Raji (cell line): ENCODE measurements around the gene SIRT4.

Experiments
- POLR2A ChIP-seq: IDR thresholded peaks from 2 replicates; pipeline ENCODE4 v1.6.1; 2011; ENCODE audit warnings: low read depth, low read length, control low read depth; ENCODE audit not compliant: insufficient read depth

SIRT4 gene

DNA sequence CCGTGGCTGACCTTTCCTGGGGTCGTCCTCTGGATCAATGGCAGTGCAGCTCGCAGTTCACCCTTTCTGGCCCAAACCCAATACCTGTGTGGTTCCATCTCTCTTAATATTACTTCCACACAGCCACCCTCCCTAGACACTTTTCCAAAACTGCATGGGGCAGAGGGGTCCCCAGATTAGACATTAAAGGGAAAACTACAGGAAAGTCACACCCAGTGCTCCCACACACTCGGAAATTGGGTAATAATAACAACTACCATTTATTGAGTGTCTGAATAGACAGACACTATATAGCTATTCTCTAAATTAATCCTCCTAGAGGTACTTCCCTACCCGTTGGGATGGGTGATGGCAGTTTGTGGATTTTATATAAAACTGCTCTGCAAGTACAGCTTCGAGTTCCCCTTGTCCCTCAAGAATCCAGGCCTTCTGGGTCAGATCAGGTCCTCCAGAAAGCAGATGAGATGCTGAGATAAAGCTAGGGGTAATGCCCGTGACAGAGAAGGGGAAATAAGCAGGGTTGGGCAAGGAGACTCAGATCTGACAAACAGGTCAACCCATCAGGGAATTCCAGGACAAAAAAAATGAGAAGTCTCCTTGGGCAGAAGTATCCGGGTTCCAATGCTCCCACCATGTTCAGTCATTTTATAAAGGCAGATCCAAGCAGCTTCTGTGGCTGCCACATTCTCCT is 35.8 kb upstream of the SIRT4 start:
- TF ChIP-seq POLR2A, result no peak

DNA sequence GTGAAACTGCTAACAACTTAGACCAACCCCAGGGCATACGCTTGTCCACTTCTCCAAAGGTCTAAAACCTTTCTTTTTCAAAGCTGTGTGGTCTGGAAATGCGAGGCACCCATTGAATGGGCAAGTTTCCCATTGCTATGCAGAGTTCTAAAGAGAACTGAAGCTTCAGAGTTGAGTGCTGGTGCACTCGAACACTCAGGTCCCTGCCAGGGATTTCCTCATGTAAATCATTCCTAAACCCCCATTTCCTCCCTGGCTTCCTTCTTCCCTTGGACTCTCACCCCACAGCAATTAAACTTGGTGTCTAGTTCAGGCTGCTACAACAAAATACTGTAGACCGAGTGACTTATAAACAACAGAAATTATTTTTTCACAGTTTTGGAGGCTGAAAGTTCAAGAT is 34.4 kb upstream of the SIRT4 start:
- TF ChIP-seq POLR2A, result no peak

DNA sequence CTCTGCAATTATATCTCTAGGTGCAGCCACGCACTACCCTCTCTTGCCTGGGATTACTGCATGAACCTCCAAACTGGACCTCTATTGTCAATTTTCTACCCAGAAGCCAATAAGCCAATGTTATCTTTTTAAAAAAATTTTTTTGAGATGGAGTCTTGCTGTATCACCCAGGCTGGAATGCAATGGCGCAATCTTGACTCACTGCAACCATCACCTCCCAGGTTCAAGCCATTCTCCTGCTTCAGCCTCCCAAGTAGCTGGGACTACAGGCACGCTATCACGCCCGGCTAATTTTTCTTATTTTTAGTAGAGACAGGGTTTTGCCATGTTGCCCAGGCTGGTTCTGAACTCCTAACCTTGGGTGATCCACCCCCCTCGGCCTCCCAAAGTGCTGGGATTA is 25.4 kb upstream of the SIRT4 start:
- TF ChIP-seq POLR2A, result no peak

DNA sequence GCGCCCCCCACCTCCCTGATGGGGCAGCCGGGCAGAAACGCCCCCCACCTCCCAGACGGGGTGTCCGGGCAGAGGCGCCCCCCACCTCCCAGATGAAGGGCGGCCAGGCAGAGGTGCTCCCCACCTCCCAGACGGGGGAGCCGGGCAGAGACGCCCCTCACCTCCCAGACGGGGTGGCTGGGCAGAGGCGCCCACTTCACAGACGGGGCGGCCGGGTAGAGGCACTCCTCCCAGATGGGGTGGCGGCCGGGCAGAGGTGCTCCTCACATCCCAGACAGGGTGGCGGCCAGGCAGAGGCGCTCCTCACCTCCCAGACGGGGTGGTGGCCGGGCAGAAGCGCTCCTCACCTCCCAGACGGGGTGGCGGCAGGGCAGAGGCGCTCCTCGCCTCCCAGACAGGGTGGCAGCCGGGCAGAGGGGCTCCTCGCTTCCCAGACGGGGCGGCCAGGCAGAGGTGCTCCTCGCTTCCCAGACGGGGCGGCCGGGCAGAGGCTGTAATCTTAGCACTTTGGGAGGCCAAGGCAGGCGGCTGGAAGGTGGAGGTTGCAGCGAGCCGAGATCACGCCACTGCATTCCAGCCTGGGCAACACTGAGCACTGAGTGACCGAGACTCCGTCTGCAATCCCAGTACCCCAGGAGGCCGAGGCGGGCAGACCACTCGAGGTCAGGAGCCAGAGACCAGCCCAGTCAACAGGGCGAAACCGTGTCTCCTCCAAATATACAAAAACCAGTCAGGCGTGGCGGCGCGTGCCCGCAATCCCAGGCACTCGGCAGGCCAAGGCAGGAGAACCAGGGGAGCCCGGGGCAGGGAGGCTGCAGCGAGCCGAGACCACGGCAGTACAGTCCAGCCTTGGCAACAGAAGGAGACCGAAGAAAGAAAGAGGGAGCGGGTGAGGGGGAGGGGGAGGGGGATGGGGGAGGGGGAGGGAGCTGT is 23.7 kb upstream of the SIRT4 start:
- no peak for TF ChIP-seq POLR2A

DNA sequence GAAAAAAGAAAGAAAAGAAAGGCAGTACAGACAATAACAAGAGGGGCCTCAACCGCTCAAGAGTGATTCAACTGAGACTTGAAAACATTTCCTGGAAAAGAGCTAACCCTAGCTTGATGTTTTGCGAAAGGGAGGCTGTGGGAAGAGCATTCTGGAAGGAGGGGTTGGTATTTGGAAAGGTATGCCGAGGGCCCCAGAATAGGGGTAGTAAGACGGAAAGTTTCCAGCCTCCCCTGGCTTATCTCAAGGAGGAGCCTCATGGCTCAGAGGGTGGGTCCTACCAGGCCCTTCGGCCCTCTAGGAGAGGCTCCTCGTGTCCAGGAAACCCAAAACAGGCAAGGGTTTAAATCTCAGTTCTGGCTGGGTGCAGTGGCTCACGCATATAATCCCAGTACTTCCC is 18.8 kb upstream of the SIRT4 start:
- TF ChIP-seq POLR2A, result no peak

DNA sequence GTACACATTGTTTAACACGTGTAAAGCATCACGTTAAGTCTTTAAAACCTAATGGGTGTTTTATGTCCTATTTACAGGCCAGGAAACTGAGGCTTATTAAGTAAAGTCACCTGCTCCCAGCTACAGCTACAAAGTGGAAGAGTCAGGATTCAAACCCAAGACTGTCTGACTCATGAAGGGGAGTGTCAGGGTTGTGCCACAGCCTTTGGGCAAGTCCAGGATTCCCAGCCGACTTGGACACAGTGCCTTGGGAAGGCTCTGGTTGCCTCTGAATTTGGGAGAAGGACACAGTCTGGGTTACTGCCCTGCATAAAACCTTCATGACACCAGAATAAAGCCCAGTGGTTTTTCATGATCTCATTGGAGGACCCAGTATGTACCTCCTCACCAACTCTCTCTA is 17.7 kb upstream of the SIRT4 start:
- TF ChIP-seq POLR2A, result no peak

DNA sequence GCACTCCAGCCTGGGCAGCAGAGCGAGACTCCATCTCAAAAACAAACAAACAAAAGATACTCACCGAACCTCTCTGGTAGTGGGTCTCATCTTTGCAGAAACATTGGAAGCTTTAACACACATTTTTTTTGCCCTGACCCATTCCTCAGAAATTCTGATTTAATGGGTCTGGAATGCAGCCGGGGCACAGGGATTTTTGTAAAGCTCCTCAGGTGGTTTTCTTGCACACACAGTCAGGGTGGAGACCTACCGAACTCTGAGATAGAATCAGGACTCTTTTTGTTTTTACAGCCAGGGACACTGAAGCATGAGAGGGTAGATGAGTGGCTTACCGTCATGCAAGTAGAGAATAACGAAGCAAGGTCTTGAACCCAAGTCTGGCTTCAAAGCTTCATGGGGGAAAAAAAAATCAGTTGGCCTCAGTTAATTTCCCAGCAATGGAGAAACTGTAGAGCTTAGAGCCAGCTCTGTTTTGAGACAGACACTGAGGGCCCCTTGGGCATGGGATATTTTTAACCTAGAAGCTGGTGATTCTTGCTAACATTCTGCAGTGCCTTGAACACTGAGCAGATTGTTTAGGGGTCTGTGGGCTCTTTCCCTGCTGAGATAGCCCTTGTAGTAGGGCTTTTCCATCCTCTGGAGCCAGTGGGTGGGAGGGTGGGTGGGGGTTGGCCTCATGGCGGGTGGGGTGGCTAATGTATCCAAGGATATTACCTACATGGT is 15.2 kb upstream of the SIRT4 start:
- no peak for TF ChIP-seq POLR2A

DNA sequence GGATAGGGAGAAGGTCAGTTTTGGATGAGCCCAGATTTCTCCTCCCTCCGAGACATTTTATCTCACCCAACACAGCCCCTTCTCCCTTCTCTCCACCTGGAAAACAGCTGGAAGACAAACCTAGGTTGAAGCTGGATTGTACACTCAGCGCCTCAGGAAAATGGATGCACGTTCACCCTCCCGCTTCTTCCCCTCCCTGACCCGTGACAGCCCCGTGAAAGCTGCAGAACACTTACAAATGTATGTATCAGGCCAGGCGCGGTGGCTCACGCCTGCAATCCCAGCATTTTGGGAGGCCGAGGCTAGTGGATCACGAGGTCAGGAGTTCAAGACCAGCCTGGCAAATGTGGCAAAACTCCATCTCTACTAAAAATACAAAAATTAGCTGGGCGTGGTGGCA is 14.6 kb upstream of the SIRT4 start:
- no peak for TF ChIP-seq POLR2A

DNA sequence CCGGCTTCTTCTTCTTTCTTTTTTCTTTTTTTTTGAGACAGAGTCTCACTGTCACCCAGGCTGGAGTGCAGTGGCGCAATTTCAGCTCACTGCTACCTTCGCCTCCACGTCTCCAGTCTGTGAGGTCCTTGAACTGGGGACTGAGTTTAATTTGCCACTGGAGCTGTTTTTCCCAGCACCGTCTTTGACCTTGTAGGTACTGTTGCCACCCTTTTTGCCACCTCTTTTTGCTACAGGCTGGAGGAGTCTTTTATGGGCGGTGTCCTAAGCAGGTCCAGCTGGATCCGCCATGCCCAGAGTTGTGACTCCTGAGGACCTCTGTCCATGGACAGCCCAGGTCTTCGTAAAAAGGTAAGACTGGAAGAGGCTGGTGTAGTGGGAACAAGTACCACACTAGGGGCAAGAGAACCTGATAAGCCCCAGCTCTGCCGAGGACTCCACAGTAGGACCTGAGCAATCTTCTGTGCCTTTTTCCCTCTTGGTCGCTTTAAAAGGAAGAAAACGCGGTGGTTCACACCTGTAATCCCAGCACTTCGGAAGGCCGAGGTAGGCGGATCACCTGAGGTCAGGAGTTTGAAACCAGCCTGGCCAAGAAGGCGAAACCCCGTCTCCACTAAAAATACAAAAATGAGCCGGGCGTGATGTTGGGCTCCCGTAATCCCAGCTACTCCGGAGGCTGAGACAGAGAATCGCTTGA is 11.4 kb upstream of the SIRT4 start:
- TF ChIP-seq POLR2A, result no peak

DNA sequence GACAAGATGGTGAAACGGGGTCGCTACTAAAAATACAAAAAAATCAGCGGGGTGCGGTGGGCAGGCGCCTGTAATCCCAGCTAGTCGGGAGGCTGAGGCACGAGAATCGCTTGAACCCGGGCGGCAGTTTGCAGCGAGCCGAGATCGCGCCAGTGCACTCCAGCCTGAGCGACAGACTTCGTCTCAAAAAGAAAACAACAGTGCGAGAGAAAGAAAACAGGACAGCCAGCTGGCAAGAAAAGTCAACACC is 9.8 kb upstream of the SIRT4 start:
- no peak for TF ChIP-seq POLR2A

DNA sequence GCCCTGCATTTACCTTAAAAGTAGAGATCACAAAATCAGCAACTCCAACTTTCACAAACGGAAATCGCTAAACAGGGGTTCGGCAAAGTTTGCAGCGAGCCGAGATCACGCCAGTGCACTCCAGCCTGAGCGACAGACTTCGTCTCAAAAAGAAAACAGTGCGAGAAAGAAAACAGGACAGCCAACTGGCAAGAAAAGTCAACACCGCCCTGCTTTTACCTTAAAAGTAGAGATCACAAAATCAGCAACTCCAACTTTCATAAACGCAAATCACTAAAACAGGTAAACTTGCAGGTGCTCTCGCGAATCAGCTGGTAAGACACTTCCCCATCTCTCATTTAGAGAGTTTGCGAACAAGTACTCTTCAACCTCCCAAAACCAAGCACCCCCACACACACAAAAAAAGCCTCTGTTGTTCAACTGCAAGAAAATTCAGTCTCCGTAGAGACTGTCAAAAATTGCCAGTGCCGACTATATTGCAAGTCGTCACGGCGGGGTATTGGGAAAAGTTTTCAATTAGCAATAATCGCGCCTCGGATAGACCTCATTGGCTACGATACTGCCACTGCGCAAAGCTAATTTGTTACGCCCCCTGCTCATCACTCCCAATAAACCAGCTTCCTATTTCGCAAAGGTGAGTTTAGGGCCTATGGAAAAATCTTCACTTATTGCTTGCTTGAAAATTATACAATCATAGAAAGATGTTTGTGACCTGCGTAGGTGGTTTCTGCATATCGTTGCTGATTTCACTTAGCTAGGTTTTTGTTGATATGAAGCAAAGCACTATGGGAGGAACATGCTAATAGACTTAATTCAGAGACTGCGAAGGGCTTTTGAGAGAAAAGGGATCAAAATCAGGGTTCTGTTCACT is 9.2 kb upstream of the SIRT4 start, which contains the start of gene RNU4-1:
TSS of gene RNU4-1 (minus strand) at position 577 of the 871 bp plus-strand sequence.
- peak; percentile 100 for TF ChIP-seq POLR2A

DNA sequence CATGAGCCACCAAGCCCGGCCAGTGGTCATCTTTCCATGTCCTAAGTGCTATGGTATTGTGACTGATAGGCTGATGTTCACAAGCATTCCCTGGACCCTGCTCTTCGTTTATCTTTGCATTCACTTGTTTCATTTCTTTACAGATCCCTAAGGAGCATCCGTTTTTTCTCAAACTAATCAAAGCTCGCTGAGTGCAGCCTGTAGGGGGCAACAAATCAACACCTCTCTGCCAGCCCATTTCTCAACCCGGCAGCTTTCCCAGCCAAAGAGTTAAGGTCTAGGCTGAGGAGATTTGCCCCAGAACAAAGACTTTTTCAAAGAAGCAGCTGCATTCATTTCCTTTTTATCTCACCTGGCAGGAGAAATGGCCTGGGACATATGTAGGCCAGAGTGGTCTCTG is 12.1 kb downstream of the SIRT4 start:
- TF ChIP-seq POLR2A, result no peak

DNA sequence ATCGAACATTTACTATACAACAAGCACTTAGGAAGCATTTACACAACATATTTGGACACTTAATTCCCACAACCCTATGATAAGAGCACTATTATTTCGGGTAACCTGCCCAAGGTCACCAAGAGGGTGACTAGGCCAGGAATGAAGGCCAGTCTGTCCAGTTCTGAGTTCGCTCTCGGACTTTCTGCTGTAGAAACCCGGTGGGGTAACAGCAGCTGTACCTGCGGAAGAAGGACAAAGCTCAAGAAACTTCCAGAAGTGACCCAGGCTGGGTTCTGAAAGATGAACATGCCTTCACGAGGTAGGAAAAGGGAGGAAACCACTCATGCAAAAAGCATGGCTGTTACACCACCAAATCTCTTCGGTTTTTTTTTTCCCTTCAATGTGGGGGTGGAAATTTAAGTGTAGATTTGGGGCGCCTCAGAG is 14.7 kb downstream of the SIRT4 start:
- no peak for TF ChIP-seq POLR2A
